K562 (cell line): Measurements from ENCODE around the gene BCAP31. TPM values are rescaled to one million over a fixed set of nuclear protein-coding genes. Genes with fewer than 3 reads are reported as not detected.
"Not testable (repeated sequence)": the region's sequence is repeated elsewhere in the genome, so short reads cannot be mapped to it uniquely, and the experiment has no call there.

ENCODE experiments used
- ATAC-seq: fragments of 200-7000 bp; cut with Tn5 transposase; 3 replicates; pipeline ENCODE4 v1.9.1; 2020; ENCODE audit warnings: moderate library complexity
- BruUV-seq: library from RNA; stranded (reverse); fragments of 400-500 nt; replicated peaks from 2 replicates; lab custom pipeline; 2021; lab: Mats Ljungman, UMichigan
- CTCF ChIA-PET: fragments of 300-600 bp; formaldehyde crosslinking; extraction: SDS; loops from one replicate; lab custom pipeline; 2021; ENCODE audit warnings: low intra/inter-chr PET ratio; lab: Yijun Ruan, JAX
- POLR2A ChIA-PET: fragments of 300-600, 350-650 bp; sonication (Branson Sonifier 250); formaldehyde crosslinking; extraction: SDS; loops from one replicate; lab custom pipeline; 2021; ENCODE audit warnings: antibody characterized with exemption, inconsistent platforms; lab: Yijun Ruan, JAX
- DNase-seq, 4 experiments: peaks; one replicate each; pipeline versions ENCODE4 v3.0.0 to v3.0.0-alpha.2; 2011 to 2018; ENCODE audit warnings: low spot score in 3 of 4, mixed read lengths in 3 of 4; ENCODE audit errors: extremely low read depth in 1 of 4
- FAIRE-seq: peaks from 2 replicates; lab custom pipeline; 2011; peaks lifted over from hg19 to GRCh38; lab: Jason Lieb, UNC
- H2AFZ ChIP-seq: 2 replicates; pipeline ENCODE4 v1.6.0; 2011; ENCODE audit warnings: low read depth, low read length, control low read depth, inconsistent platforms
- H3K27ac ChIP-seq: fragments of 200-600 bp; 3 replicates; pipeline ENCODE4 v1.8.0; 2011; ENCODE audit warnings: low read depth, mild to moderate bottlenecking, control low read depth, inconsistent platforms, low read length, moderate library complexity, mixed read lengths; ENCODE audit errors: extremely low read depth
- H3K27me3 ChIP-seq, 2 experiments: fragments of 300-600 bp in 1 of 2; 2 replicates in 1 of 2; 3 replicates in 1 of 2; pipeline versions ENCODE4 v1.6.0 to v1.8.0; 2011; ENCODE audit warnings: inconsistent platforms in 2 of 2, low read length in 2 of 2, mild to moderate bottlenecking in 1 of 2, mixed read lengths in 1 of 2, moderate library complexity in 1 of 2; ENCODE audit not compliant: control insufficient read depth in 2 of 2, insufficient read depth in 2 of 2
- H3K36me3 ChIP-seq: fragments of 300-600 bp; 3 replicates; pipeline ENCODE4 v1.8.0; 2011; ENCODE audit warnings: mild to moderate bottlenecking, low read length, inconsistent platforms; ENCODE audit not compliant: control insufficient read depth, insufficient read depth
- H3K4me1 ChIP-seq, 2 experiments: fragments of 200-600 bp in 1 of 2; replicated peaks in 1 of 2; 2 replicates in 1 of 2; 3 replicates in 1 of 2; pipeline versions ENCODE4 v1.5.1 to v1.8.0; 2011; ENCODE audit warnings: inconsistent platforms in 2 of 2, low read length in 2 of 2, mild to moderate bottlenecking in 1 of 2, mixed read lengths in 1 of 2, moderate library complexity in 1 of 2; ENCODE audit not compliant: control insufficient read depth in 2 of 2, insufficient read depth in 2 of 2
- H3K4me2 ChIP-seq: 2 replicates; pipeline ENCODE4 v1.6.1; 2011; ENCODE audit warnings: low read length, control low read depth, inconsistent platforms, mixed read lengths; ENCODE audit not compliant: insufficient read depth
- H3K4me3 ChIP-seq: fragments of 200-600 bp; sonication (generic), shearing (Covaris generic); 2 replicates; pipeline ENCODE4 v1.5.1; 2016; ENCODE audit warnings: control low read depth, inconsistent platforms
- H3K79me2 ChIP-seq: fragments of 200-600 bp; 3 replicates; pipeline ENCODE4 v1.8.0; 2011; ENCODE audit warnings: low read length, inconsistent platforms; ENCODE audit not compliant: control insufficient read depth, insufficient read depth
- H3K9ac ChIP-seq, 2 experiments: 2 replicates each; pipeline versions ENCODE4 v1.6.0 to v1.6.1; 2011; ENCODE audit warnings: low read depth in 2 of 2, low read length in 2 of 2, control low read depth in 1 of 2, inconsistent platforms in 1 of 2, mild to moderate bottlenecking in 1 of 2, mixed read lengths in 1 of 2; ENCODE audit not compliant: insufficient read depth in 1 of 2
- H3K9me1 ChIP-seq: one replicate; pipeline ENCODE4 v1.6.0; 2011; ENCODE audit warnings: inconsistent platforms, mild to moderate bottlenecking, low read length, moderate library complexity; ENCODE audit not compliant: control insufficient read depth, insufficient read depth
- H3K9me3 ChIP-seq: replicated peaks from 2 replicates; pipeline ENCODE4 v1.5.1; 2011; ENCODE audit warnings: low read depth, low read length, inconsistent platforms; ENCODE audit not compliant: control insufficient read depth, insufficient read depth
- H4K20me1 ChIP-seq: replicated peaks from 2 replicates; pipeline ENCODE4 v1.6.1; 2011; ENCODE audit warnings: low read length, inconsistent platforms, mixed read lengths; ENCODE audit not compliant: control insufficient read depth, insufficient read depth
- ARID1B ChIP-seq: fragments of 450-650 bp; IDR thresholded peaks from 2 replicates; pipeline ENCODE4 v1.6.1; 2016; ENCODE audit warnings: antibody characterized with exemption, mild to moderate bottlenecking, inconsistent platforms
- SRSF3 ChIP-seq: fragments of 200-400 bp; formaldehyde crosslinking; IDR thresholded peaks from 2 replicates; pipeline ENCODE4 v1.6.1; 2016; ENCODE audit warnings: mild to moderate bottlenecking, low read length, moderate library complexity; ENCODE audit not compliant: insufficient read depth
- ZBTB2 ChIP-seq: fragments of 450-650 bp; IDR thresholded peaks from 2 replicates; pipeline ENCODE4 v1.6.1; 2016; ENCODE audit warnings: antibody characterized with exemption
- WGBS: fragments of 100-300 bp; shearing (Covaris generic); methylation state at CpG from one replicate; pipeline ENCODE4 v1.1.6; 2016; ENCODE audit warnings: low coverage, mixed read lengths; ENCODE audit not compliant: insufficient coverage; ENCODE audit errors: missing lambda C conversion rate; 5-methylcytosine and 5-hydroxymethylcytosine counted together
- in situ Hi-C: fragments of 300-500 bp; cut with MboI; formaldehyde crosslinking; loops from 4 replicates; pipeline ENCODE4 v1.15.0; 2018; ENCODE audit warnings: inconsistent platforms, mixed read lengths
- intact Hi-C: fragments of 100-400 bp; cut with micrococcal nuclease; formaldehyde crosslinking; loops from 2 replicates; pipeline ENCODE4 v1.14.2; 2022
- polyA plus RNA-seq, 8 experiments: library from polyadenylated mRNA; depleted of rRNA in 4 of 8; stranded (reverse) in 5 of 8; unstranded in 3 of 8; fragments of >200 nt; fragmentation: Nextera tagmentation in 2 of 8; fragmentation: Illumina TruSeq in 1 of 8; extraction: Ambion mirVana in 2 of 8; extraction: Trizol in 1 of 8; gene quantifications; 2 replicates each; pipeline versions ENCODE4 v1.2.1 to v1.2.3, GENCODE V29; 2011 to 2014; ENCODE audit warnings: inconsistent platforms in 1 of 8, missing spikeins in 1 of 8
- total RNA-seq, 7 experiments: library from RNA; depleted of rRNA in 6 of 7; stranded (reverse); fragments of >200 nt in 6 of 7; fragmentation: Illumina TruSeq in 2 of 7; extraction: Trizol in 2 of 7; gene quantifications; 2 replicates each; pipeline versions ENCODE4 v1.2.1 to v1.2.3, GENCODE V29; 2011 to 2021; ENCODE audit warnings: low replicate concordance in 1 of 7

The BCAP31 gene
- total and polyA plus RNA-seq, 9 of the 15 experiments (the other 6 are each of a cell fraction or from before 2014, with no cell fraction given) = 156 to 683 (median 188) TPM

- TF ChIP-seq ZBTB2 (0 out of 2 replicates have a peak, but pooled peaks have one; percentile 56), SRSF3 (no peak), ARID1B (no peak)
- TF ChIP-seq, all 486 proteins: peak for 2
These were observed 22.2 kb upstream of the BCAP31 start (continued) for GRCh38 chrX:153746359-153746758.

GRCh38 chrX:153745067-153745433, 20.9 kb upstream of the BCAP31 start:
- H2AFZ ChIP-seq, H3K9ac ChIP-seq, H3K79me2 ChIP-seq, H3K4me2 ChIP-seq, CTCF ChIA-PET, intact Hi-C loops, H3K9me1 ChIP-seq, H3K9me3 ChIP-seq, in situ Hi-C loops, DNase-seq, FAIRE-seq, H3K4me3 ChIP-seq, H3K27me3 ChIP-seq, ATAC-seq, H3K36me3 ChIP-seq, BruUV-seq, H4K20me1 ChIP-seq, H3K27ac ChIP-seq: not testable (repeated sequence)
- WGBS = 74% methylated on average over 7 of the region's 12 CpGs
- H3K4me1 ChIP-seq = peaks cover 0 to 48% of the 10 kb centered on the region in 2 experiments; a peak in 3 of 5 replicates
- POLR2A ChIA-PET = interaction anchor here (0.6 kb wide), 2 partner anchors 13 to 174 kb away, joined by 3 to 4 read pairs; no protein-coding TSS in a partner anchor
